Neural progenitor cell (in vitro differentiated cells): ENCODE data around the gene EYS. TPM values are rescaled to one million over a fixed set of nuclear protein-coding genes. Genes with fewer than 3 reads are reported as not detected.
"Not testable (repeated sequence)": the region's sequence is repeated elsewhere in the genome, so short reads cannot be mapped to it uniquely, and the experiment has no call there.

Source experiments
- DNase-seq: peaks from one replicate; pipeline ENCODE4 v3.0.0-alpha.2; 2016; ENCODE audit warnings: low spot score
- H2AFZ ChIP-seq: fragments of 200-600 bp; sonication (generic); replicated peaks from 2 replicates; pipeline ENCODE4 v1.6.1; 2016; ENCODE audit warnings: antibody characterized with exemption
- H3F3A ChIP-seq: fragments of 200-600 bp; sonication (generic); 2 replicates; pipeline ENCODE4 v1.6.1; 2016; ENCODE audit warnings: antibody characterized with exemption, low read depth
- H3K27ac ChIP-seq: fragments of 200-600 bp; sonication (generic); 2 replicates; pipeline ENCODE4 v1.5.1; 2016; ENCODE audit warnings: mild to moderate bottlenecking
- H3K27me3 ChIP-seq: fragments of 200-600 bp; sonication (generic); 2 replicates; pipeline ENCODE4 v1.6.1; 2016; ENCODE audit warnings: mild to moderate bottlenecking, moderate library complexity
- H3K36me3 ChIP-seq: fragments of 200-600 bp; sonication (generic); 2 replicates; pipeline ENCODE4 v1.5.1; 2016
- H3K4me1 ChIP-seq: fragments of 200-600 bp; sonication (generic); 2 replicates; pipeline ENCODE4 v1.6.1; 2016; ENCODE audit warnings: mixed run types
- H3K4me2 ChIP-seq: fragments of 200-600 bp; sonication (generic); 2 replicates; pipeline ENCODE4 v1.6.1; 2016
- H3K4me3 ChIP-seq: fragments of 200-600 bp; sonication (generic); 2 replicates; pipeline ENCODE4 v1.5.1; 2016
- H3K79me2 ChIP-seq: fragments of 200-600 bp; sonication (generic); 2 replicates; pipeline ENCODE4 v1.6.1; 2016; ENCODE audit warnings: low read depth
- H3K9ac ChIP-seq: fragments of 200-600 bp; sonication (generic); 2 replicates; pipeline ENCODE4 v1.6.1; 2016
- H3K9me3 ChIP-seq: fragments of 200-600 bp; sonication (generic); 2 replicates; pipeline ENCODE4 v1.5.1; 2016; ENCODE audit warnings: low read depth
- H4K20me1 ChIP-seq: fragments of 200-600 bp; sonication (generic); 2 replicates; pipeline ENCODE4 v1.6.1; 2016; ENCODE audit warnings: low read depth
- H3K27ac Mint-ChIP-seq: 3 replicates; pipeline ENCODE4 v1.8.0; 2021; ENCODE audit warnings: mixed read lengths
- H3K27me3 Mint-ChIP-seq: 2 replicates; pipeline ENCODE4 v1.8.0; 2022; ENCODE audit warnings: low read depth, mild to moderate bottlenecking, inconsistent platforms, moderate library complexity, mixed read lengths; ENCODE audit not compliant: insufficient read depth
- H3K36me3 Mint-ChIP-seq: 3 replicates; pipeline ENCODE4 v1.8.0; 2021; ENCODE audit warnings: mixed read lengths
- H3K4me1 Mint-ChIP-seq: 3 replicates; pipeline ENCODE4 v1.8.0; 2021; ENCODE audit warnings: mixed read lengths
- H3K4me3 Mint-ChIP-seq: 3 replicates; pipeline ENCODE4 v1.8.0; 2021; ENCODE audit warnings: mild to moderate bottlenecking, moderate library complexity, mixed read lengths
- H3K9me3 Mint-ChIP-seq: 3 replicates; pipeline ENCODE4 v1.8.0; 2020; ENCODE audit warnings: mixed read lengths
- EZH2 ChIP-seq: fragments of 200-600 bp; sonication (generic); IDR thresholded peaks from 2 replicates; pipeline ENCODE4 v1.6.1; 2017; ENCODE audit warnings: antibody characterized with exemption, mild to moderate bottlenecking, moderate library complexity
- EZH2phosphoT487 ChIP-seq: fragments of 200-600 bp; sonication (generic); IDR thresholded peaks from 2 replicates; pipeline ENCODE4 v1.6.1; 2017; ENCODE audit warnings: antibody characterized with exemption
- total RNA-seq: library from RNA; depleted of rRNA; stranded (reverse); fragments of >200 nt; gene quantifications from 2 replicates; pipeline ENCODE4 v1.2.3, GENCODE V29; 2015; ENCODE audit warnings: low replicate concordance
- TF ChIP-seq, protein P1 (sequence below): fragments of 200-600 bp; sonication (generic); IDR thresholded peaks from 2 replicates; pipeline ENCODE4 v1.5.1; 2017; ENCODE audit warnings: antibody characterized with exemption, mild to moderate bottlenecking

EYS gene
- total RNA-seq, 1 donor from 2014 or later, result not detected

DNA sequence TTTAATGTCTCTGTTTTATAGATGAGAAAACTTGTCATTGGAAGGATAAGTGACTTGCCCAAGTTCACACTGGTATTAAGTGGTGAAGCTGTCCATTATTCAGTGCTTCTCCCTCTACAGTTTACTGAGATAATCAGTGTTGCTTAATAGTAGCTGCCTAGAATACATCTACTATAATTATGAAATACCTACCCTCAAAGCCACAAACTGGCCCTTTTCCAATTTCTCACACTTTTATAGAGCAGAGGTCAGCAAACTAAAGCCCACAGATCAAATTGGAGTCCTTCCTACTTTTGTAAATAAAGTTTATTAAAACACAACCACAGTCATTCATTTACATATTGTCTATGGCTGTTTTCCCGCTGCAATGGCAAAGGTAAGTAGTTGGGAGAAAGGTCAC, 73.5 kb downstream of the EYS start:
- no peak overlapping the region for H2AFZ ChIP-seq
- no peaks in the 10 kb centered on the region for H3K36me3 ChIP-seq
- H3K27ac Mint-ChIP-seq, result no peak overlapping the region
- TF ChIP-seq EZH2, result no peak
- TF ChIP-seq, protein P1, sequence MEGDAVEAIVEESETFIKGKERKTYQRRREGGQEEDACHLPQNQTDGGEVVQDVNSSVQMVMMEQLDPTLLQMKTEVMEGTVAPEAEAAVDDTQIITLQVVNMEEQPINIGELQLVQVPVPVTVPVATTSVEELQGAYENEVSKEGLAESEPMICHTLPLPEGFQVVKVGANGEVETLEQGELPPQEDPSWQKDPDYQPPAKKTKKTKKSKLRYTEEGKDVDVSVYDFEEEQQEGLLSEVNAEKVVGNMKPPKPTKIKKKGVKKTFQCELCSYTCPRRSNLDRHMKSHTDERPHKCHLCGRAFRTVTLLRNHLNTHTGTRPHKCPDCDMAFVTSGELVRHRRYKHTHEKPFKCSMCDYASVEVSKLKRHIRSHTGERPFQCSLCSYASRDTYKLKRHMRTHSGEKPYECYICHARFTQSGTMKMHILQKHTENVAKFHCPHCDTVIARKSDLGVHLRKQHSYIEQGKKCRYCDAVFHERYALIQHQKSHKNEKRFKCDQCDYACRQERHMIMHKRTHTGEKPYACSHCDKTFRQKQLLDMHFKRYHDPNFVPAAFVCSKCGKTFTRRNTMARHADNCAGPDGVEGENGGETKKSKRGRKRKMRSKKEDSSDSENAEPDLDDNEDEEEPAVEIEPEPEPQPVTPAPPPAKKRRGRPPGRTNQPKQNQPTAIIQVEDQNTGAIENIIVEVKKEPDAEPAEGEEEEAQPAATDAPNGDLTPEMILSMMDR, result no peak
- no peak for TF ChIP-seq EZH2phosphoT487
- no peaks in the 10 kb centered on the region for H3K4me1 ChIP-seq
- H3K9me3 Mint-ChIP-seq, result no peaks in the 10 kb centered on the region
- H3K27ac ChIP-seq, result no peak overlapping the region
- H3K79me2 ChIP-seq, result no peaks in the 10 kb centered on the region
- H3K4me1 Mint-ChIP-seq, result no peaks in the 10 kb centered on the region
- H3K27me3 Mint-ChIP-seq, result no peaks in the 10 kb centered on the region
- H3K36me3 Mint-ChIP-seq, result no peaks in the 10 kb centered on the region
- H3K4me3 Mint-ChIP-seq, result no peak overlapping the region
- DNase-seq, result no peak
- H3K9ac ChIP-seq, result no peak overlapping the region
- no peak overlapping the region for H3K4me3 ChIP-seq
- no peaks in the 10 kb centered on the region for H3F3A ChIP-seq
- no peaks in the 10 kb centered on the region for H3K9me3 ChIP-seq
- no peaks in the 10 kb centered on the region for H3K27me3 ChIP-seq
- H4K20me1 ChIP-seq, result no peaks in the 10 kb centered on the region
- H3K4me2 ChIP-seq, result no peak overlapping the region

DNA sequence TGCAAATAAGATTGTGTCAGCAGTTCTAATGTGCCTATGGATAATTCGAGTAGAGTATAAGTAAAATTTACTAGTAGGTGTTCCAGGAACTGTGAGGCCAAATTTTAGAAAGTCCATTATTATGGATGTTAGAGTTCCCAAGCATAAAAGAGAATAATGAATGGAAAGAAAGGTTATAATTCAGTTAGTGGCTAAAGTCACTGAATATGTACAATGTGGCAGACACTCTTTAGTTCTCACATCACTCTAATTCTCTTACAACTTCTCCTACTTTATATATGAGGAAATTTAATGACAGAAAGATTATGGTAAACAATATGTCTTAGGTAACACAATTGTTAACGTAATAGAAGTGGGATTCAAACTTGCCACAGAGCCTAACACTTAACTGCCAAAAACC, 75.3 kb downstream of the EYS start:
- Mint-ChIP-seq H3K4me3 (no peak overlapping the region), H3K27me3 (no peaks in the 10 kb centered on the region), H3K4me1 (no peaks in the 10 kb centered on the region), H3K36me3 (no peaks in the 10 kb centered on the region), H3K27ac (no peak overlapping the region), H3K9me3 (no peaks in the 10 kb centered on the region)
- H3K9me3 ChIP-seq, result no peaks in the 10 kb centered on the region
- H2AFZ ChIP-seq, result no peak overlapping the region
- H3K9ac ChIP-seq, result no peak overlapping the region
- no peak overlapping the region for H3K4me2 ChIP-seq
- H3K27ac ChIP-seq, result no peak overlapping the region
- H3K4me1 ChIP-seq, result no peaks in the 10 kb centered on the region
- DNase-seq, result no peak
- H3K27me3 ChIP-seq, result no peaks in the 10 kb centered on the region
- no peaks in the 10 kb centered on the region for H4K20me1 ChIP-seq
- H3F3A ChIP-seq, result no peaks in the 10 kb centered on the region
- H3K4me3 ChIP-seq, result no peak overlapping the region
- no peak for TF ChIP-seq EZH2phosphoT487
- H3K79me2 ChIP-seq, result no peaks in the 10 kb centered on the region
- no peaks in the 10 kb centered on the region for H3K36me3 ChIP-seq

DNA sequence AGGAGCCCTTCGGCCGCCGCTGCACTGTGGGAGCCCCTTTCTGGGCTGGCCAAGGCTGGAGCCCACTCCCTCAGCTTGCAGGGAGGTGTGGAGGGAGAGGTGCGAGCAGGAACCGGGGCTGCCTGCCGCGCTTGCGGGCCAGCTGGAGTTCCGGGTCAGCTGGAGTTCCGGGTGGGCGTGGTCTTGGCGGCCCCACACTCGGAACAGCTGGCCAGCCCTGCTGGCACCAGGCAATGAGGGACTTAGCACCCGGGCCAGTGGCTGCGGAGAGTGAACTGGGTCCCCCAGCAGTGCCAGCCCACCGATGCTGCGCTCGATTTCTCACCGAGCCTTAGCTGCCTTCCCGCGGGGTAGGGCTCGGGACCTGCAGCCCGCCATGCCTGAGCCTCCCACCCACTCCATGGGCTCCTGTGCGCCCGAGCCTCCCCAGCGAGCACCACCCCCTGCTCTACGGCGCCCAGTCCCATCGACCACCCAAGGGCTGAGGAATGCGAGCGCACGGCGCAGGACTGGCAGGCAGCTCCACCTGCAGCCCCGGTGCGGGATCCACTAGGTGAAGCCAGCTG, 79.5 kb downstream of the EYS start:
- H3K4me1 ChIP-seq, H3K27ac ChIP-seq, H3K27me3 Mint-ChIP-seq, H3K9me3 ChIP-seq, H3K9ac ChIP-seq, H3K4me3 ChIP-seq, H3K36me3 Mint-ChIP-seq, H3K4me1 Mint-ChIP-seq, H3K9me3 Mint-ChIP-seq, DNase-seq, H3K4me3 Mint-ChIP-seq, H3K36me3 ChIP-seq, H3K27ac Mint-ChIP-seq, H2AFZ ChIP-seq, H4K20me1 ChIP-seq, H3K4me2 ChIP-seq, H3K79me2 ChIP-seq, H3F3A ChIP-seq, H3K27me3 ChIP-seq: not testable (repeated sequence)

DNA sequence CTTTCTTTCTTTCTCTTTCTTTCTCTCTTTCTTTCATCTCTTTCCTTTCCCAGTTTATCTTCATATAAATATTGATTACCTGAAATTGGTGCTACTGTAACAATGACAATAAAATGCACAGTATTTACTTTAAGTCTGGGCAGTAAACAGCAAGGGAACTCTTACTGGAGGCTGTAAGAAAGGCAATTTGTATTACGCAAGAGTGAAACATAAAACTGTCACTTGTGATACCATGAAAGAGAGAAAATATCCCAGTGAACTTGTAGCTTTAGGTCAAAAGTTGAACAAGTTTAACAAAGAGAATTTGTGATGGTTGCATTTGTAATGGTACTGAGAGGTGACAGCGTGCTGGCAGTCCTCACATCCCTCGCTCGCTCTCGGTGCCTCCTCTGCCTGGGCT, 80.0 kb downstream of the EYS start:
- Histone ChIP-seq H2AFZ (no peak overlapping the region), H3K27ac (no peak overlapping the region), H3K4me2 (no peak overlapping the region), H4K20me1 (no peaks in the 10 kb centered on the region), H3K79me2 (no peaks in the 10 kb centered on the region), H3K36me3 (no peaks in the 10 kb centered on the region), H3K4me1 (no peaks in the 10 kb centered on the region), H3K9me3 (no peaks in the 10 kb centered on the region), H3F3A (no peaks in the 10 kb centered on the region), H3K9ac (no peak overlapping the region), H3K27me3 (no peaks in the 10 kb centered on the region), H3K4me3 (no peak overlapping the region)
- TF ChIP-seq EZH2 (no peak), EZH2phosphoT487 (no peak)
- TF ChIP-seq, protein P1, result no peak
- Mint-ChIP-seq H3K4me3 (no peak overlapping the region), H3K9me3 (no peaks in the 10 kb centered on the region), H3K36me3 (no peaks in the 10 kb centered on the region), H3K27me3 (no peaks in the 10 kb centered on the region), H3K4me1 (no peaks in the 10 kb centered on the region), H3K27ac (no peak overlapping the region)
- no peak for DNase-seq
